MM.1S (cell line): ENCODE measurements around the gene BACH2.
"Not testable (repeated sequence)": the region's sequence is repeated elsewhere in the genome, so short reads cannot be mapped to it uniquely, and the experiment has no call there.

Experiments
- DNase-seq: peaks from one replicate; pipeline ENCODE4 v3.0.0-alpha.2; 2015
- H2AFZ ChIP-seq: fragments of 300-600 bp; sonication (generic); 2 replicates; pipeline ENCODE4 v1.6.0; 2016; ENCODE audit warnings: antibody characterized with exemption, low read length
- H3F3A ChIP-seq: fragments of 300-600 bp; sonication (generic); 2 replicates; pipeline ENCODE4 v1.6.1; 2016; ENCODE audit warnings: mild to moderate bottlenecking, antibody characterized with exemption, low read length, moderate library complexity, mixed read lengths; ENCODE audit not compliant: insufficient read depth
- H3K27ac ChIP-seq: fragments of 300-600 bp; sonication (generic); 2 replicates; pipeline ENCODE4 v1.5.1; 2016; ENCODE audit warnings: mild to moderate bottlenecking, low read length
- H3K27me3 ChIP-seq: fragments of 300-600 bp; sonication (generic); replicated peaks from 2 replicates; pipeline ENCODE4 v1.6.0; 2016; ENCODE audit warnings: low read length; ENCODE audit not compliant: insufficient read depth
- H3K36me3 ChIP-seq: fragments of 300-600 bp; sonication (generic); replicated peaks from 2 replicates; pipeline ENCODE4 v1.6.1; 2016; ENCODE audit warnings: mild to moderate bottlenecking, low read length, mixed read lengths; ENCODE audit not compliant: insufficient read depth
- H3K4me1 ChIP-seq: fragments of 300-600 bp; sonication (generic); 2 replicates; pipeline ENCODE4 v1.6.1; 2016; ENCODE audit warnings: low read length, mixed read lengths
- H3K4me2 ChIP-seq: fragments of 300-600 bp; sonication (generic); 2 replicates; pipeline ENCODE4 v1.6.0; 2016; ENCODE audit warnings: low read depth, low read length
- H3K4me3 ChIP-seq: fragments of 300-600 bp; sonication (generic); 2 replicates; pipeline ENCODE4 v1.5.1; 2016; ENCODE audit warnings: low read length, mixed read lengths
- H3K79me2 ChIP-seq: fragments of 300-600 bp; sonication (generic); 2 replicates; pipeline ENCODE4 v1.6.1; 2016; ENCODE audit warnings: mixed run types, low read length, mixed read lengths
- H3K9ac ChIP-seq: fragments of 300-600 bp; sonication (generic); 2 replicates; pipeline ENCODE4 v1.6.1; 2016; ENCODE audit warnings: low read length, mixed read lengths
- H3K9me2 ChIP-seq: fragments of 300-600 bp; sonication (generic); replicated peaks from 2 replicates; pipeline ENCODE4 v1.6.1; 2016; ENCODE audit warnings: mild to moderate bottlenecking, low read length, mixed read lengths; ENCODE audit not compliant: insufficient read depth
- H3K9me3 ChIP-seq: fragments of 300-600 bp; sonication (generic); replicated peaks from 2 replicates; pipeline ENCODE4 v1.6.1; 2016; ENCODE audit warnings: mild to moderate bottlenecking, low read length, mixed read lengths; ENCODE audit not compliant: insufficient read depth
- H4K20me1 ChIP-seq: fragments of 300-600 bp; sonication (generic); 2 replicates; pipeline ENCODE4 v1.6.1; 2016; ENCODE audit warnings: mild to moderate bottlenecking, low read length, moderate library complexity, mixed read lengths; ENCODE audit not compliant: insufficient read depth
- CTCF ChIP-seq: fragments of 300-600 bp; sonication (generic); IDR thresholded peaks from 2 replicates; pipeline ENCODE4 v1.5.1; 2016; ENCODE audit warnings: antibody characterized with exemption, low read length, mixed read lengths
- EZH2 ChIP-seq: fragments of 300-600 bp; sonication (generic); optimal IDR thresholded peaks from 2 replicates; pipeline ENCODE3; 2017; ENCODE audit warnings: low read depth, mild to moderate bottlenecking, antibody characterized with exemption, low read length, mixed read lengths
- EZH2phosphoT487 ChIP-seq: fragments of 300-600 bp; sonication (generic); IDR thresholded peaks from 2 replicates; pipeline ENCODE4 v1.6.1; 2018; ENCODE audit warnings: antibody characterized with exemption, low read length

Gene BACH2

GRCh38 chr6:90209527-90209926 is 87.1 kb downstream of the BACH2 start:
- Histone ChIP-seq H3K9me2 (no peaks in the 10 kb centered on the region), H3K4me2 (no peak overlapping the region), H3K36me3 (no peaks in the 10 kb centered on the region), H3K4me3 (no peak overlapping the region), H3K79me2 (0 out of 2 replicates have a peak, but pooled peaks cover 8% of the 10 kb centered on the region), H3K4me1 (peaks cover 9% of the 10 kb centered on the region), H3K9ac (no peak overlapping the region), H4K20me1 (no peaks in the 10 kb centered on the region), H3K27me3 (no peaks in the 10 kb centered on the region), H3F3A (peaks cover 4% of the 10 kb centered on the region; the same call in 1 of the 2 replicates), H3K9me3 (no peaks in the 10 kb centered on the region), H3K27ac (no peak overlapping the region), H2AFZ (no peak overlapping the region)
- no peak for DNase-seq
- TF ChIP-seq CTCF, result no peak
- no peak for TF ChIP-seq EZH2phosphoT487
- TF ChIP-seq EZH2, result no peak

- H3K9me3 ChIP-seq, H3K4me1 ChIP-seq, H3K4me2 ChIP-seq, H3F3A ChIP-seq, H3K79me2 ChIP-seq, H4K20me1 ChIP-seq, H3K27me3 ChIP-seq, H3K4me3 ChIP-seq, DNase-seq, H3K27ac ChIP-seq, H3K9ac ChIP-seq, H2AFZ ChIP-seq, H3K36me3 ChIP-seq, H3K9me2 ChIP-seq: not testable (repeated sequence)
These were observed 88.0 kb downstream of the BACH2 start for GRCh38 chr6:90208690-90209089.

GRCh38 chr6:90204327-90205056 is 92.2 kb downstream of the BACH2 start:
- H3F3A ChIP-seq, result no peaks in the 10 kb centered on the region
- H3K9me2 ChIP-seq, result no peaks in the 10 kb centered on the region
- H3K36me3 ChIP-seq, result no peaks in the 10 kb centered on the region
- H3K4me1 ChIP-seq, result 0 out of 2 replicates have a peak, but pooled peaks cover 10% of the 10 kb centered on the region
- no peaks in the 10 kb centered on the region for H3K27me3 ChIP-seq
- H3K4me2 ChIP-seq, result no peak overlapping the region
- H3K4me3 ChIP-seq, result no peak overlapping the region
- no peak overlapping the region for H3K27ac ChIP-seq
- H3K9ac ChIP-seq, result no peak overlapping the region
- no peak for DNase-seq
- no peaks in the 10 kb centered on the region for H3K9me3 ChIP-seq
- no peaks in the 10 kb centered on the region for H4K20me1 ChIP-seq
- no peak overlapping the region for H2AFZ ChIP-seq
- TF ChIP-seq EZH2, result no peak
- TF ChIP-seq EZH2phosphoT487, result no peak
- TF ChIP-seq CTCF, result no peak
- H3K79me2 ChIP-seq, result 0 out of 2 replicates have a peak, but pooled peaks cover 5% of the 10 kb centered on the region

- Histone ChIP-seq H3F3A (no peaks in the 10 kb centered on the region), H2AFZ (no peak overlapping the region), H3K27me3 (no peaks in the 10 kb centered on the region), H3K9me3 (no peaks in the 10 kb centered on the region), H4K20me1 (no peaks in the 10 kb centered on the region), H3K27ac (no peak overlapping the region), H3K4me3 (no peak overlapping the region), H3K9me2 (no peaks in the 10 kb centered on the region), H3K79me2 (no peaks in the 10 kb centered on the region), H3K4me1 (0 out of 2 replicates have a peak, but pooled peaks cover 10% of the 10 kb centered on the region), H3K36me3 (no peaks in the 10 kb centered on the region), H3K9ac (no peak overlapping the region), H3K4me2 (no peak overlapping the region)
- DNase-seq, result no peak
- TF ChIP-seq EZH2phosphoT487 (no peak), CTCF (no peak), EZH2 (no peak)
These were observed 93.0 kb downstream of the BACH2 start for GRCh38 chr6:90203672-90204071.
